GM10266 (cell line): ENCODE measurements around the gene OPRD1.

Source experiments
- DNase-seq: peaks from one replicate; pipeline ENCODE4 v3.0.0; 2012; ENCODE audit errors: extremely low spot score
- CTCF ChIP-seq: IDR thresholded peaks from 2 replicates; pipeline ENCODE4 v1.5.1; 2012; ENCODE audit warnings: mild to moderate bottlenecking, low read depth; ENCODE audit not compliant: control insufficient read depth, insufficient read depth; ENCODE audit errors: missing control alignments

OPRD1 gene

GRCh38 chr1:28887835-28888682 lies 76.1 kb downstream of the OPRD1 start:
- TF ChIP-seq CTCF = no peak
- no peak for DNase-seq

GRCh38 chr1:28888915-28889314 lies 76.9 kb downstream of the OPRD1 start:
- TF ChIP-seq CTCF = no peak

GRCh38 chr1:28889357-28889756 lies 77.4 kb downstream of the OPRD1 start:
- TF ChIP-seq CTCF = no peak
- DNase-seq = no peak

More at GRCh38 chr1:28888915-28889314, 76.9 kb downstream of the OPRD1 start:
- DNase-seq = no peak

GRCh38 chr1:28890435-28890834 lies 78.5 kb downstream of the OPRD1 start:
- DNase-seq = no peak
- no peak for TF ChIP-seq CTCF

GRCh38 chr1:28890836-28891235 lies 78.9 kb downstream of the OPRD1 start:
- no peak for TF ChIP-seq CTCF

GRCh38 chr1:28891256-28891655 lies 79.3 kb downstream of the OPRD1 start:
- no peak for TF ChIP-seq CTCF
- no peak for DNase-seq

More at GRCh38 chr1:28890836-28891235, 78.9 kb downstream of the OPRD1 start:
- DNase-seq = no peak

- no peak for DNase-seq
- TF ChIP-seq CTCF = peak; percentile 40
These were observed 81.6 kb downstream of the OPRD1 start for GRCh38 chr1:28893403-28894102.
